Neutrophil (primary cell): ENCODE measurements around the gene XRCC5.

Experiments
- H3K27ac ChIP-seq: fragments of 200-600 bp; sonication (generic); 2 replicates; pipeline ENCODE4 v1.5.1; 2016; ENCODE audit warnings: mild to moderate bottlenecking, moderate library complexity
- H3K27me3 ChIP-seq: fragments of 200-600 bp; sonication (generic); 2 replicates; pipeline ENCODE4 v1.6.0; 2016; ENCODE audit warnings: mild to moderate bottlenecking
- H3K36me3 ChIP-seq: fragments of 200-600 bp; sonication (generic); 2 replicates; pipeline ENCODE4 v1.5.1; 2017
- H3K4me1 ChIP-seq, 2 experiments: fragments of 200-600 bp in 1 of 2; sonication (generic) in 1 of 2; 1 replicate in 1 of 2; 2 replicates in 1 of 2; pipeline versions ENCODE4 v1.5.1 to v1.6.1; 2013 to 2016; ENCODE audit warnings: low read depth in 1 of 2, low read length in 1 of 2, mild to moderate bottlenecking in 1 of 2, moderate library complexity in 1 of 2; ENCODE audit not compliant: control insufficient read depth in 1 of 2, insufficient read depth in 1 of 2
- H3K4me3 ChIP-seq, 2 experiments: fragments of 200-600 bp in 1 of 2; sonication (generic) in 1 of 2; 1 replicate in 1 of 2; 2 replicates in 1 of 2; pipeline ENCODE4 v1.5.1; 2013 to 2016; ENCODE audit warnings: low read depth in 1 of 2, low read length in 1 of 2, mild to moderate bottlenecking in 1 of 2, moderate library complexity in 1 of 2
- H3K9me3 ChIP-seq: fragments of 200-600 bp; sonication (generic); 2 replicates; pipeline ENCODE4 v1.5.1; 2016
- CTCF ChIP-seq: fragments of 200-600 bp; sonication (generic); IDR thresholded peaks from 2 replicates; pipeline ENCODE4 v1.5.1; 2016; ENCODE audit warnings: antibody characterized with exemption

XRCC5 gene

GRCh38 chr2:216188559-216188850 is 79.4 kb downstream of the XRCC5 start:
- H3K27ac ChIP-seq = peak overlapping the region; percentile 23
- H3K36me3 ChIP-seq = peaks cover 40% of the 10 kb centered on the region
- no peaks in the 10 kb centered on the region for H3K27me3 ChIP-seq
- no peak for TF ChIP-seq CTCF
- H3K9me3 ChIP-seq = no peaks in the 10 kb centered on the region
- H3K4me3 ChIP-seq = no peak overlapping the region
- peaks cover 15 to 21% of the 10 kb centered on the region in 2 experiments for H3K4me1 ChIP-seq

GRCh38 chr2:216188956-216189355 is 79.8 kb downstream of the XRCC5 start:
- Histone ChIP-seq H3K4me1 (peaks cover 10 to 16% of the 10 kb centered on the region in 2 experiments), H3K36me3 (peaks cover 44% of the 10 kb centered on the region), H3K27ac (peak overlapping the region; percentile 35), H3K9me3 (no peaks in the 10 kb centered on the region), H3K4me3 (no peak overlapping the region), H3K27me3 (no peaks in the 10 kb centered on the region)
- no peak for TF ChIP-seq CTCF

GRCh38 chr2:216189410-216189809 is 80.3 kb downstream of the XRCC5 start:
- TF ChIP-seq CTCF = no peak
- Histone ChIP-seq H3K9me3 (no peaks in the 10 kb centered on the region), H3K36me3 (peaks cover 48% of the 10 kb centered on the region), H3K4me1 (peaks cover 6 to 12% of the 10 kb centered on the region in 2 experiments), H3K27me3 (no peaks in the 10 kb centered on the region), H3K4me3 (no peak overlapping the region), H3K27ac (peak overlapping the region; percentile 35)

GRCh38 chr2:216192181-216192580 is 83.0 kb downstream of the XRCC5 start:
- no peak for TF ChIP-seq CTCF
- Histone ChIP-seq H3K4me1 (no peaks in the 10 kb centered on the region), H3K9me3 (no peaks in the 10 kb centered on the region), H3K27me3 (no peaks in the 10 kb centered on the region), H3K4me3 (no peak overlapping the region), H3K27ac (no peak overlapping the region), H3K36me3 (peaks cover 73% of the 10 kb centered on the region)

- TF ChIP-seq CTCF = no peak
- no peak overlapping the region for H3K4me3 ChIP-seq
- peaks cover 80% of the 10 kb centered on the region for H3K36me3 ChIP-seq
- H3K27me3 ChIP-seq = no peaks in the 10 kb centered on the region
- H3K27ac ChIP-seq = no peak overlapping the region
- H3K9me3 ChIP-seq = no peaks in the 10 kb centered on the region
- H3K4me1 ChIP-seq = no peaks in the 10 kb centered on the region
Observed at GRCh38 chr2:216192931-216193330, 83.8 kb downstream of the XRCC5 start.

- H3K4me3 ChIP-seq = no peak overlapping the region
- H3K27ac ChIP-seq = no peak overlapping the region
- H3K27me3 ChIP-seq = no peaks in the 10 kb centered on the region
- no peaks in the 10 kb centered on the region for H3K9me3 ChIP-seq
- peaks cover 91% of the 10 kb centered on the region for H3K36me3 ChIP-seq
- no peak for TF ChIP-seq CTCF
- no peaks in the 10 kb centered on the region for H3K4me1 ChIP-seq
Observed at GRCh38 chr2:216194013-216194412, 84.9 kb downstream of the XRCC5 start.
